ENCODE measurements around the gene IQCC. TPM values are rescaled to one million over a fixed set of nuclear protein-coding genes. Genes with fewer than 3 reads are reported as not detected.

The IQCC gene
- polyA plus RNA-seq, 1 donor (not counting 4 experiments of a cell fraction or from before 2014, with no cell fraction given), result 1.5 TPM

- Histone ChIP-seq H3K36me3 (ENCODE audit: control insufficient read depth in 2 of 2, extremely low read depth in 1 of 2, insufficient read depth in 2 of 2, low read length in 2 of 2) (peaks cover 41 to 58% of the 10 kb centered on the region in 2 experiments), H3K4me2 (ENCODE audit: control insufficient read depth, extremely low read depth, insufficient read depth, low read depth, low read length) (no peak overlapping the region), H3K9ac (ENCODE audit: control insufficient read depth, extremely low read depth, insufficient read depth, low read length) (no peak overlapping the region), H3K4me1 (ENCODE audit: control insufficient read depth, extremely low read depth, insufficient read depth, low read length) (peaks cover 7% of the 10 kb centered on the region), H3K9me3 (ENCODE audit: control insufficient read depth, low read depth, low read length) (no peaks in the 10 kb centered on the region), H3K27me3 (ENCODE audit: control insufficient read depth, extremely low read depth, insufficient read depth, low read length) (no peaks in the 10 kb centered on the region), H2AFZ (ENCODE audit: control insufficient read depth, low read length) (no peak overlapping the region), H3K27ac (ENCODE audit: control insufficient read depth, insufficient read depth, low read length) (no peak overlapping the region), H3K79me2 (ENCODE audit: control insufficient read depth, insufficient read depth, low read length) (no peaks in the 10 kb centered on the region), H3K9me1 (ENCODE audit: control insufficient read depth, extremely low read depth, insufficient read depth, low read length) (no peaks in the 10 kb centered on the region), H3K4me3 (ENCODE audit: control insufficient read depth in 2 of 3, extremely low read depth in 1 of 3, insufficient read depth in 2 of 3, low read depth in 1 of 3, low read length in 3 of 3) (no peak overlapping the region), H4K20me1 (ENCODE audit: control insufficient read depth, extremely low read depth, insufficient read depth, low read length) (no peaks in the 10 kb centered on the region)
- TF ChIP-seq CTCF (optimal IDR thresholded peaks at IDR 0.05 in 1 of 3, IDR thresholded peaks at IDR 0.05 in 1 of 3, conservative IDR thresholded peaks at IDR 0.05 in 1 of 3; ENCODE audit: extremely low read depth in 1 of 3, insufficient read depth in 2 of 3, low read length in 3 of 3), result no peak
- no peak for TF ChIP-seq EZH2 (IDR thresholded peaks at IDR 0.05; ENCODE audit: low read length)
- DNase-seq (ENCODE audit: low read depth, low spot score) (no peak), FAIRE-seq (no peak)
- dilution Hi-C loops (cut with MboI; ENCODE audit: extremely low pct_ligation_motif_present, low sequenced_read_pairs), result no loop called here
These were observed 9.9 kb upstream of the IQCC start for GRCh38 chr1:32195531-32195930.

GRCh38 chr1:32195972-32196823 is 9.3 kb upstream of the IQCC start:
- Histone ChIP-seq H3K9me1 (ENCODE audit: control insufficient read depth, extremely low read depth, insufficient read depth, low read length) (no peaks in the 10 kb centered on the region), H3K9ac (ENCODE audit: control insufficient read depth, extremely low read depth, insufficient read depth, low read length) (no peak overlapping the region), H3K27me3 (ENCODE audit: control insufficient read depth, extremely low read depth, insufficient read depth, low read length) (no peaks in the 10 kb centered on the region), H3K79me2 (ENCODE audit: control insufficient read depth, insufficient read depth, low read length) (no peaks in the 10 kb centered on the region), H3K36me3 (ENCODE audit: control insufficient read depth in 2 of 2, extremely low read depth in 1 of 2, insufficient read depth in 2 of 2, low read length in 2 of 2) (peaks cover 39 to 55% of the 10 kb centered on the region in 2 experiments), H4K20me1 (ENCODE audit: control insufficient read depth, extremely low read depth, insufficient read depth, low read length) (no peaks in the 10 kb centered on the region), H3K9me3 (ENCODE audit: control insufficient read depth, low read depth, low read length) (no peaks in the 10 kb centered on the region), H3K4me3 (ENCODE audit: control insufficient read depth in 2 of 3, extremely low read depth in 1 of 3, insufficient read depth in 2 of 3, low read depth in 1 of 3, low read length in 3 of 3) (no peak overlapping the region), H2AFZ (ENCODE audit: control insufficient read depth, low read length) (no peak overlapping the region), H3K4me1 (ENCODE audit: control insufficient read depth, extremely low read depth, insufficient read depth, low read length) (peaks cover 9% of the 10 kb centered on the region), H3K27ac (ENCODE audit: control insufficient read depth, insufficient read depth, low read length) (no peak overlapping the region), H3K4me2 (ENCODE audit: control insufficient read depth, extremely low read depth, insufficient read depth, low read depth, low read length) (no peak overlapping the region)
- no peak for TF ChIP-seq EZH2 (IDR thresholded peaks at IDR 0.05; ENCODE audit: low read length)
- no peak for TF ChIP-seq CTCF (optimal IDR thresholded peaks at IDR 0.05 in 1 of 3, IDR thresholded peaks at IDR 0.05 in 1 of 3, conservative IDR thresholded peaks at IDR 0.05 in 1 of 3; ENCODE audit: extremely low read depth in 1 of 3, insufficient read depth in 2 of 3, low read length in 3 of 3)
- DNase-seq (ENCODE audit: low read depth, low spot score) (no peak), FAIRE-seq (no peak)
- dilution Hi-C loops (cut with MboI; ENCODE audit: extremely low pct_ligation_motif_present, low sequenced_read_pairs), result no loop called here

Measured in keratinocyte (primary cell).